PC-9 (cell line): ENCODE data around the gene CETP.

Experiments used
- CTCF ChIP-seq: fragments of 200-600 bp; sonication (generic); conservative IDR thresholded peaks from 2 replicates; pipeline ENCODE4 v1.6.1; 2017; ENCODE audit warnings: mixed run types, antibody characterized with exemption, mild to moderate bottlenecking, moderate library complexity
- EZH2 ChIP-seq: fragments of 200-600 bp; sonication (generic); IDR thresholded peaks from 2 replicates; pipeline ENCODE4 v1.8.0; 2017; ENCODE audit warnings: antibody characterized with exemption, low read depth

GRCh38 chr16:56944954-56945839 is 16.6 kb upstream of the CETP start:
- no peak for TF ChIP-seq CTCF
- no peak for TF ChIP-seq EZH2
